Loucy (cell line): Measurements from ENCODE around the gene TEX47.

Experiments
- CTCF ChIP-seq: fragments of 200-600 bp; sonication (generic); conservative IDR thresholded peaks from 2 replicates; pipeline ENCODE4 v1.5.1; 2014; ENCODE audit warnings: mild to moderate bottlenecking, antibody characterized with exemption, low read length
- EZH2phosphoT487 ChIP-seq: fragments of 200-600 bp; IDR thresholded peaks from 2 replicates; pipeline ENCODE4 v1.6.1; 2018; ENCODE audit warnings: antibody characterized with exemption, mild to moderate bottlenecking, moderate library complexity, borderline replicate concordance

GRCh38 chr7:88795553-88795952, at the start of gene TEX47:
- no peak for TF ChIP-seq CTCF
- no peak for TF ChIP-seq EZH2phosphoT487
